GM18951 (cell line): ENCODE results near the gene THSD4.
"Not testable (repeated sequence)": the region's sequence is repeated elsewhere in the genome, so short reads cannot be mapped to it uniquely, and the experiment has no call there.

ENCODE experiments used
- POLR2A ChIP-seq: IDR thresholded peaks from 4 replicates; pipeline ENCODE4 v1.6.1; 2011; ENCODE audit warnings: mild to moderate bottlenecking; ENCODE audit not compliant: insufficient read length, insufficient read depth; ENCODE audit errors: extremely low read depth
- in situ Hi-C: fragments of 300-500 bp; cut with MboI; formaldehyde crosslinking; loops from one replicate; pipeline ENCODE4 v1.12.0; 2022; ENCODE audit warnings: low sequenced_read_pairs, mixed read lengths, inconsistent platforms; ENCODE audit not compliant: unreplicated experiment

THSD4 gene

DNA sequence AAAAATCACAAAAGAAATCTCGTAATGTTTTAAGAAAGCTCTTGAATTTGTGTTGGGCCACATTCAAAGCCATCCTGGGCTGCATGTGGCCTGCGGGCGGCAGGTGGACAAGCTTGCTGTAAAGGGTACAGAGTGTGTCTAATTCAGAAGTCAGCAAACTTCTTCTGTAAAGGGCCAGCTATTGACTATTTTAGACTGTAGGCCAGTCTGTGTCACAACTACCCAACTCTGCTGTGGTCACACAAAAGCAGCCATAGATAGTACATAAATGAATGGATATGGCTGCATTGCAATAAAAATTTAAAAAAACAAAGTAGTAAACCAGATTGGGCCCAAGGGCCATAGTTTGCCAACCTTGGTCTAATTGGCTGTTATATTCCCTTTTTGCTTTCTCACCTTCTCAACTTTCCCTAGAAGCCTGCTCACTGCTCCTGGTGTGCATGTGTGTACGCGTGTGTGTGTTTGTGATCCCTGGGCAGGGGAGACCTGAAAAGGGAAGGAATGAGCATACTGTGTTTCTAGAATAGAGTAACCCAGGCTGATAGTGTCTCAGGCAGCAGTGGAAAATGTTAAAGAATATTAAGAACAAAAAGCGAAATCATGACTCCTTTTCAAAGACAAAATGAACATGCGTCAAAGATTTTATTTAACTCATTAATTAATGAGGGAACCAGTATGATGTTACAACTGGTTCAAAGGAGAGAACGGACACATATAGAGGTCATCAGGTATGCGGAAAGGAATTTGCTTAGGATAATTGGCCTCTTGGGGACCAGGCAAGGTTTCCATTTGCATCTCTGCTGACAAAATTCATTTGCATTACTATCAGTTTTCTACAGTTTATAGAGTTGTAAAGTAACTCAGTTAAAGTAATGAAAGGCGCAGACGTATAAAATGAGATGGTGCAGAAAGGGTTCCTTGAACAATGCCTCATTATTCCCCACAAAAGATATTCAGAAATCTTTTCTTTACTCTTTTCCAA, 248.0 kb downstream of the THSD4 start:
- in situ Hi-C loops = no loop called here
- TF ChIP-seq POLR2A = no peak

DNA sequence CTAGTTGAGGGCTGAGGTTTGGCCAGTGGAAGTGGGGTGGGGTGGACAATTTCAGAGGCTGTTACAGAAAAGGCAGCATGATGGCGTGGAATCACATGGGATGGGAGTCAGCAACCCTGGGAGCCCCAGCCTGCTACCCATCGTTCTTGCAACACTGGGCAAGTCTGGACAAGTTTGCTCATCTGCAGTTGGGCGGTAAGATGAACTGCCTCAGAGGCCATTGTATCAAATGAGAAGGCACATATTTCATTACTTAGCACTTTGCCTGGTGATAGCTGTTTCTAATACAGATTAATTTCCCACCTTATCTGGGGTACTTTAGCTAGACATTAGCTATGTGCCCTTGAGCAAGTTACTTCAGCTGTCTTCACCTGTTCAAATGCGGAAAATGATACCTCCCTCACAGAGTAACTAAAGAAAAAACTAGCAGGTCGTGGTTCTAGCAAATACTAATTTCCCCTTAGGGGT, 248.9 kb downstream of the THSD4 start:
- in situ Hi-C loops = no loop called here
- TF ChIP-seq POLR2A = no peak

DNA sequence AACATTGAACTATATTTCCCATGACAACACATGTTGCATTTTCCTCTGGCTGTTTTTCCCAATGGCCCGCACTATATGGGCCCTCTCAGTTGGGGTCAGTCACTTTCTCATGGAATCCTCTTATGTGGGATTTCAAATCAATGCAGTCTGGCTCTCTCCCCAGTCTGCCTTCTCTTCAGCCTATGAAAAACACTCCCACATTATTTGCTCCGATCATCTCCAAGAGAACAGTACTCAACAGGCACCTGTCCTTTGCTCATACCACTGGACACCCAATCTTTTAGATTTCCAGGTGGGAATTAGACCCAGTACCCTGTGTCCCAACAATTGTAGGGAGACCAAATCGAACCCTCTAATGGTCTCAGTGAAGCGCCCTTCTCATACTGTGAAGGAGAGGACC, 251.3 kb downstream of the THSD4 start:
- in situ Hi-C loops = no loop called here

DNA sequence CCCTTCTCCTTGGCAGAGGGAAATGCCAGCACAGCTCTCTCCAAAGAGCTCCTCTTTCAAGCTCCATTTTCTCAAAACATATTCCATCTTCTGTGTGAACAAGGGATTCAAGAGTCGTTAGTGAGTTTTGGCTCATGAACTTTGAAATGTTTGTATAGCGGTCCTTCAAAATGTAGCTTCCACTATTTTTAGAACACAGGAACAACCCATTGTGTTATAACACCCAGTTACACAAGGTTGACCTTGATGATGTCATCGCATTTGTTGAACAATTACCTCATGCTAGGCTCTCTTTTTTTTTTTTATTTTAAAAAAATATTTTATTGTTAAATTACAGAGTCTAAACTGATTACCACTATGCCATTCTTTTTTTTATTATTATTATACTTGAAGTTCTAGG, 251.7 kb downstream of the THSD4 start:
- no peak for TF ChIP-seq POLR2A
- in situ Hi-C loops = no loop called here

More for the DNA sequence above, 251.3 kb downstream of the THSD4 start:
- no peak for TF ChIP-seq POLR2A

DNA sequence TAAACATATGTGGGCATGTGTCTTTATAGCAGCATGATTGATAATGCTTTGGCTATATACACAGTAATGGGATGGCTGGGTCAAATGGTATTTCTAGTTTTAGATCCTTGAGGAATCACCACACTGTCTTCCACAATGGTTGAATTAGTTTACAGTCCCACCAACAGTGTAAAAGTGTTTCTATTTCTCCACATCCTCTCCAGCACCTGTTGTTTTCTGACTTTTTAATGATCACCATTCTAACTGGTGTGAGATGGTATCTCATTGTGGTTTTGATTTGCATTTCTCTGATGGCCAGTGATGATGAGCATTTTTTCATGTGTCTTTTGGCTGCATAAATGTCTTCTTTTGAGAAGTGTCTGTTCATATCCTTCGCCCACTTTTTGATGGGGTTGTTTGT, 252.5 kb downstream of the THSD4 start:
- in situ Hi-C loops = not testable (repeated sequence)

DNA sequence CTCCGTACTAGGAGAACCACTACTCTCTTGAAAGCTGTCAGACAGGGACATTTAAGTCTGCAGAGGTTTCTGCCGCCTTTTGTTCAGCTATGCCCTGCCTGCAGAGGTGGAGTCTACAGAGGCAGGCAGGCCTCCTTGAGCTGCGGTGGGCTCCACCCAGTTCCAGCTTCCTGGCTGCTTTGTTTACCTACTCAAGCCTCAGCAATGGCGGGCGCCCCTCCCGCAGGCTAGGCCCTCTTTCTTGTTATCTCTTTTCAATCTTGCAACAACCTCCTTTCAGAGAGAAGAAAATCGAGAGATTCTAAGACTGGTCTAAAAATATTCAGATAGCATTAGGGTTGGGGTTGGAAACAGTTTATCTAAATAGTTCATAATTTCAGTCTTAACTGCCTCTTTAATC, 257.5 kb downstream of the THSD4 start:
- in situ Hi-C loops = not testable (repeated sequence)

DNA sequence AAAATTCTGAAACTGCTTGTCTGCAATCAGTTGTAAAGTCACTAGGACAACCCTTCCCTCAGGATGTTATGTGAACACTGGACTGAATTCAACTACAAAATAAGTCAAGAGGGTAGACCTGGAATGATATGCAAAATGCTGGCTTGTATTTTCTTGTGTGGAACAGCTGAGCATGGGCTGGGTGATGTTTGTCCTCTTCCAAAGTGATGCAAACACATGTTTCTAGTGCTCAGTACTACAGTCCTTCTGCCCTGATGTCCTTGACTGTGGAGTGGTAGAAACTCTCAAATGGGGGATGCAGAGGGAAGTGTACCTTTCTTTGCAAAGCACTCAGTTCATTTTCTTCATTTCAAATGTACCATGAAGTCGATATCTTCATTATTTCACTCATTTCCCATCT, 258.6 kb downstream of the THSD4 start:
- in situ Hi-C loops = no loop called here
- no peak for TF ChIP-seq POLR2A

DNA sequence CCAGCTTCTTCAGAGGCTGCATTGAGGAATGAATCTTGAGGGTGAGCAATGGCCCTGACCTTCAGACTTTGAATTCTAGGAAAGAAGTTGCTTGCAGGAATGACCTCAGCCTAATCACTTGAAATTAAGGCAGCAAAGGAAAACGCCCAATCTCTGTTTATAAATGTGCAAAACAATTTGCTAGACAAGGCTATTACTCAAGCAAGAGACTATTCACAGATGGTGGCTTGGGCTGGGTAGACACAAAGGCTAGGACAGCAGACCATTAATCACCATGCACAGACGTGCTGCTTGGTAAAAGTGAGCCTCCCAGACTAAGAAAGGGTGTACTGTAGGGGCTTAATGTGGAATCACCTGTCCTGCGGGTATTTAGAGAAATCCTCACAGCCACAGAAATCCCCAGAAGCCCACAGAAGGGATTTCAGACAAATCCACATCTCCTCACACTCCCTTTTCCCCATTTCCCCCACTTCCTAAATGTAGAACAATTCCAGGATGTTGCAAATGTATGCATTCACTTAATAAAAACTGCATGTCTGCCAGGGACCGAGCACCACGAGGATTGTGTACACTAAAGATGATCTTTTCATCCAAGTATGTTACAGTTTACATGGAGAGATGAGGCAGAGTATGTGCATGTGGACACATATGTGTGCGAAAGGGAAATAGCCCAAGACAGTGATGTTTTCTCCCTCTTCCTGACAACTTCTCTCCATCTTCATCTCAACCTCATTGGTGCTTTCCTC, 259.5 kb downstream of the THSD4 start:
- in situ Hi-C loops = no loop called here
- TF ChIP-seq POLR2A = no peak

DNA sequence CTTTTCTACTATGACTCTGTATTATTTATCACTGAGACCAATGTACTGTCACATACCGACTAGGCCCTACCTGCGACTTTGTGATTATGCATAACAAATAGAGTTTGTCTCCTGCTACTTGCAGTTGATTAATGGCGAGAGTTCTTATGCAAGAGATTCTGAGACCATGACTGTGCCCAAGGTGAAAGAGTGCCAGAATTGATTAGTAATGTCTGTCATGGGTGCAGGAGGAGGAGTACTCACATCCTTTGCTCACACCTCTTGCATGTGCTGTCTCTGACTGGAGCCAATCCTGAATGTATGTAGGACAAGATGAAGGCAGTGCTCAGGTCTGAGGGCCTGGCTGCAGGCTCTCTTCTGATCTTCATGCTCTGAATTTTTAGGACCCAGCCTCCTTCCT, 260.7 kb downstream of the THSD4 start:
- in situ Hi-C loops = no loop called here
- no peak for TF ChIP-seq POLR2A

DNA sequence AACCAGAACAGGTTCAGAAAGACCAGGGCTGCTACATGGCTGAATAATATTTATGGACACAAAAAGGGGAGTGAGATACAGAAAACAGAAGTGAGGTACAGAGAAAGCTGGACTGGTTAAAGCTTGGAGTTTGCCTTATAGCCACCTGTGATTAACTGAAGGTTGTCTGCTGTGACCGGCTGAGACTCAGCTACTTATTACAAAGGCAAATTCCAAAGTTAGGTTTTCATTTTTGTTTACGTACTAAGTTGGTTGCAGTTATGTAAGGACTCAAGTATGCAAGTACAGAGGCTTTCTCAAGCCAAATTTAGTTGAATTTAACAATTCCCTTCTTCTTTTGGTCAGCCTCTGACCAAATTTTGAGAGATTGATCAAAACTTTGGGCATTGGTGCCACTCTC, 264.6 kb downstream of the THSD4 start:
- no peak for TF ChIP-seq POLR2A
- in situ Hi-C loops = no loop called here

DNA sequence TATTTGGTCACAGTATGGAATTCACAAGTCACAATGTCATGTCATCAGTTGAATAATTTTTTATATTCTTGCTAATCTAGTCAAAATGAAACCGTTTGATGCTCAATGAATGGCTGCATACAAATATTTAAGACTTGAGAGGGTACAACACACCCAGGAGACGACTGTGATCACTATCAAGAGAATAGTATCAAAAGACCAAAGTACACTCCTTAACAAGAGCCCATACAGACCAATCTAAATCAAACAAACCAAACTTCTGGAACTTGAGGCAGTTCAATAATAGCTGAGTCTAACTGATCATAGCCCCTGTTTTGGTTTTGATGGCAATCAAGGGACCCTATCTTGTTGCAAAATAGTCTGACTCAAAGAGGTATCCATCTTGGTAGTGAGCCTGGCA, 265.1 kb downstream of the THSD4 start:
- in situ Hi-C loops = no loop called here
- TF ChIP-seq POLR2A = no peak

DNA sequence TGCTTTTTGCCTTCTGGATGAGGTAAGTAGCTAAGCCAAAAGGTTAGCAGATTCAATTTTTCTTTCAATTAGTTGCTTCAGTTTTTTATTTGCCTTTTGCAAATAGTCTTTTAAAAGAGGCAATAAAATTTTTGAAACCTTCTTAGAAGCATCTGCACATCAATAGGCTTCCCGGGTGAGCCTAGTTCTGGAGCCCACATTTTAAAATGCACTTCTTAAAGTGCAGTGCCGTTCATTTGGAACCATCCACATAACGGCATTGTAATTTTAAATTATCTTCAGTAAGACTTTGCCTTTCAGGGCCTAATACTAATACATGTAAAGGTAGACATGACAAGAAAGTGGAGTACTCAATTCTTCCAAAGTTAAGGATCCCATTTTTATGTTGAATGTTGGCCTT, 269.2 kb downstream of the THSD4 start:
- in situ Hi-C loops = no loop called here
- no peak for TF ChIP-seq POLR2A

DNA sequence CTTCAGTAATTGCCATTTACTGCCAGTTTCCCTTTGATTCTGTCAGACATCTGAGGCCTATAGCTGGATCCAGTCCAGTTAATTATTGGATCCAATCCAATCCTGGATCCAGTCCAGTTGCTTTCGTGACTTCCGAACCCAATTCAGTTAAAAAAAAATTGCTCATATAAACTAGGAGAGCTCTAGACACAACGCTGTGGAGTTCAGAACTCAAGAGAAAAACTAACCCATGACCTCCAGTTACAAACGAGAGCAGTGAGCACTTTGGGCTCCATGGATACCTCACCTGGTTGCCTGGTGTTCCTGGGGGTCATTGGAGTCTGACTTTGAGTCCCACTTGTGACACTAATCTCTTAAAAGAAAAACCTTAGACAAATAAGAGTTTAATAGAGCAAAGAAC, 269.8 kb downstream of the THSD4 start:
- no peak for TF ChIP-seq POLR2A
- in situ Hi-C loops = no loop called here

DNA sequence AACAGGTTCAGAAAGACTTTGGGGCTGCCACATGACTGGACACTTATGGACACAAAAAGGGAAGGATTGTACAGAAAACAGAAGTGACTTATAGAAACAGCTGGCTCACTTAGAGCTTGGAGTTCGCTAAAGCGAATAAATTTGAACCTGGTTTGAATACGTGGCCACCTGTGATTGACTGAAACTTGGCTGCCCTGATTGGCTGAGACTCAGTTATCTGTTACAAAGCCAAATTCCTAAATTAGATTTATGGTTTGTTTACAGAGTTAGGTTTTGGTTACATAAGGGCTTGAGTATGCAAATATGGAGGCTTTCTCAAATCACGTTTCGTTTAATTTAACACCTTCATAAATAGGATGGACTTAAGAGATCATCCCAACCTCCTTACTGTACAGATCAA, 270.2 kb downstream of the THSD4 start:
- no peak for TF ChIP-seq POLR2A
- in situ Hi-C loops = no loop called here
